Measurements from ENCODE around the gene CCDC177. TPM values are rescaled to one million over a fixed set of nuclear protein-coding genes. Genes with fewer than 3 reads are reported as not detected.

Gene CCDC177
- total RNA-seq, 2 experiments from 2014 or later = not detected

DNA sequence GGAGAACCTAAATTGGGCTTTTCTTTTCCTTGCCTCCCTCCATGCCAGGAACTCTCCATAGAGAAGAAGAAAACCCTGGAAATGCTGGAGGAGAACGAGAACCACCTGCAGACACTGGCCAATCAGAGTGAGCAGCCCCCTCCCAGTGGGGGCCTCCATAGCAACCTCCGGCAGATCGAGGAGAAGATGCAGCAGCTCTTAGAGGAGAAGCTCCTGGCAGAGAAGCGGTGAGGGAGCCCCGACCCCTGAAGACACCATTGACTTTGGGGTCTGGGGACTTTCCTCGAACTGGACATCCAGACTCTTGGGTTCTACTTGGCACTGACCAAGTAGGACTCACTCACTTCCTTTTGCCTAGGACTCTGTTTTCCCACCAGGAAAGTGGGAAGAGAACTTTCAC lies 48.8 kb downstream of the CCDC177 start:
- H3K4me1 ChIP-seq (ENCODE audit: insufficient read depth, low read length, poor library complexity, severe bottlenecking) = no peaks in the 10 kb centered on the region
- no peaks in the 10 kb centered on the region for H3K36me3 ChIP-seq (ENCODE audit: insufficient read depth, low read length)
- ChIA-PET POLR2A (no interaction called here), CTCF (ENCODE audit: unreplicated experiment) (no interaction called here)
- H3K9me3 ChIP-seq (ENCODE audit: low read length) = no peaks in the 10 kb centered on the region
- no peak overlapping the region for H3K4me3 ChIP-seq (ENCODE audit: low read depth, low read length, poor library complexity, severe bottlenecking)
- no peaks in the 10 kb centered on the region for H3K79me2 ChIP-seq (ENCODE audit: insufficient read depth, low read depth, low read length)
- TF ChIP-seq, protein P1, sequence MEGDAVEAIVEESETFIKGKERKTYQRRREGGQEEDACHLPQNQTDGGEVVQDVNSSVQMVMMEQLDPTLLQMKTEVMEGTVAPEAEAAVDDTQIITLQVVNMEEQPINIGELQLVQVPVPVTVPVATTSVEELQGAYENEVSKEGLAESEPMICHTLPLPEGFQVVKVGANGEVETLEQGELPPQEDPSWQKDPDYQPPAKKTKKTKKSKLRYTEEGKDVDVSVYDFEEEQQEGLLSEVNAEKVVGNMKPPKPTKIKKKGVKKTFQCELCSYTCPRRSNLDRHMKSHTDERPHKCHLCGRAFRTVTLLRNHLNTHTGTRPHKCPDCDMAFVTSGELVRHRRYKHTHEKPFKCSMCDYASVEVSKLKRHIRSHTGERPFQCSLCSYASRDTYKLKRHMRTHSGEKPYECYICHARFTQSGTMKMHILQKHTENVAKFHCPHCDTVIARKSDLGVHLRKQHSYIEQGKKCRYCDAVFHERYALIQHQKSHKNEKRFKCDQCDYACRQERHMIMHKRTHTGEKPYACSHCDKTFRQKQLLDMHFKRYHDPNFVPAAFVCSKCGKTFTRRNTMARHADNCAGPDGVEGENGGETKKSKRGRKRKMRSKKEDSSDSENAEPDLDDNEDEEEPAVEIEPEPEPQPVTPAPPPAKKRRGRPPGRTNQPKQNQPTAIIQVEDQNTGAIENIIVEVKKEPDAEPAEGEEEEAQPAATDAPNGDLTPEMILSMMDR (conservative IDR thresholded peaks at IDR 0.05; ENCODE audit: low read length) = no peak
- no peak for TF ChIP-seq EZH2phosphoT487 (IDR thresholded peaks at IDR 0.05; ENCODE audit: borderline replicate concordance, low read depth, low read length)
- no peak overlapping the region for H3K4me2 ChIP-seq (ENCODE audit: low read length)
- H2AFZ ChIP-seq (ENCODE audit: low read length) = no peak overlapping the region
- no peaks in the 10 kb centered on the region for H4K20me1 ChIP-seq (ENCODE audit: insufficient read depth, low read length)
- no peaks in the 10 kb centered on the region for H3K9me2 ChIP-seq (ENCODE audit: insufficient read depth, low read length)
- intact Hi-C loops (cut with micrococcal nuclease; ENCODE audit: unreplicated experiment) = no loop called here
- H3K27ac ChIP-seq (ENCODE audit: low read depth, low read length, poor library complexity, severe bottlenecking) = no peak overlapping the region
- BruUV-seq (replicated peaks) = no TSS peak
- DNase-seq (ENCODE audit: low spot score) = no peak

DNA sequence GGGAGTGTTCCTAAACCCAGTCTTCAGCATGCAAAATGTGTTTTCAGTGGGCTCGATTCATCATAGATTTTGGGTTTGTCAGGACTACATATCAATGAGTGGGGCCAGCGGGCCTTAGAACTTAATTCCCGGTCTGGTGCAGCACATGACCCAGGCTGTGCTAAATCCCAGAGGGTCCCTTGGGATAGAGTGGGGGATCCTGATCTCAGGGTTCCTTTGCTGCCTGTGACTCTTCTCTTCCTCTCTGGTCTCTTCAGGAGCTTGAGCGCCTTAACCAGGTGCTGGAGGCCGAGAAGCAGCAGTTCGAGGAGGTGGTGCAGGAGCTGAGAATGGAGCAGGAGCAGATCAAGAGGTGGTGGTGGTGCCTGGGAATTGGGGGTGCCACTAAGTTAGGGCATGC lies 52.6 kb downstream of the CCDC177 start:
- no peak for DNase-seq (ENCODE audit: low spot score)
- Histone ChIP-seq H2AFZ (ENCODE audit: low read length) (no peak overlapping the region), H3K36me3 (ENCODE audit: insufficient read depth, low read length) (no peaks in the 10 kb centered on the region), H3K4me3 (ENCODE audit: low read depth, low read length, poor library complexity, severe bottlenecking) (no peak overlapping the region), H3K9me3 (ENCODE audit: low read length) (no peaks in the 10 kb centered on the region), H4K20me1 (ENCODE audit: insufficient read depth, low read length) (no peaks in the 10 kb centered on the region), H3K9me2 (ENCODE audit: insufficient read depth, low read length) (no peaks in the 10 kb centered on the region), H3K79me2 (ENCODE audit: insufficient read depth, low read depth, low read length) (no peaks in the 10 kb centered on the region), H3K4me1 (ENCODE audit: insufficient read depth, low read length, poor library complexity, severe bottlenecking) (no peaks in the 10 kb centered on the region), H3K4me2 (ENCODE audit: low read length) (no peak overlapping the region), H3K27ac (ENCODE audit: low read depth, low read length, poor library complexity, severe bottlenecking) (no peak overlapping the region)
- ChIA-PET POLR2A (no interaction called here), CTCF (ENCODE audit: unreplicated experiment) (no interaction called here)
- intact Hi-C loops (cut with micrococcal nuclease; ENCODE audit: unreplicated experiment) = no loop called here
- BruUV-seq (replicated peaks) = no TSS peak
- no peak for TF ChIP-seq EZH2phosphoT487 (IDR thresholded peaks at IDR 0.05; ENCODE audit: borderline replicate concordance, low read depth, low read length)

Other genes starting within 250 kb of the CCDC177 start
- 204 and 435 TPM in 2 replicates for gene ERH, start 176.6 kb downstream of the CCDC177 start, total RNA-seq (2014; rRNA removed; shearing (Covaris generic))
- 498 and 512 TPM in 2 replicates for gene ERH, start 176.6 kb downstream of the CCDC177 start, total RNA-seq (2022)
- gene SLC39A9, start 176.2 kb downstream of the CCDC177 start, total RNA-seq (2014; rRNA removed; shearing (Covaris generic)) = 70.4 and 86.5 TPM in 2 replicates
- 91.7 and 96.6 TPM in 2 replicates for gene SLC39A9, start 176.2 kb downstream of the CCDC177 start, total RNA-seq (2022)
- 0.09 and 0.13 TPM in 2 replicates for gene PLEKHD1, start 90.1 kb downstream of the CCDC177 start, total RNA-seq (2014; rRNA removed; shearing (Covaris generic))
- gene PLEKHD1, start 90.1 kb downstream of the CCDC177 start, total RNA-seq (2022) = 0.17 and 0.19 TPM in 2 replicates
- 19.3 and 23.1 TPM in 2 replicates for gene SUSD6, start 36.7 kb upstream of the CCDC177 start, total RNA-seq (2014; rRNA removed; shearing (Covaris generic))
- gene SUSD6, start 36.7 kb upstream of the CCDC177 start, total RNA-seq (2022) = 40.9 and 43.6 TPM in 2 replicates
- 341 and 456 TPM in 2 replicates for gene SRSF5, start 192.3 kb upstream of the CCDC177 start, total RNA-seq (2014; rRNA removed; shearing (Covaris generic))
- 474 and 484 TPM in 2 replicates for gene SRSF5, start 192.3 kb upstream of the CCDC177 start, total RNA-seq (2022)
- gene SLC10A1, start 222.4 kb upstream of the CCDC177 start, total RNA-seq (2014; rRNA removed; shearing (Covaris generic)) = not detected in 2 replicates
- not detected in 2 replicates for gene SLC10A1, start 222.4 kb upstream of the CCDC177 start, total RNA-seq (2022)